Stimulated activated naive CD8-positive, alpha-beta T cell treated with anti-CD3 and anti-CD28 coated beads, Interleukin-15, Interleukin-2, amounts not matched to agents 100 U/mL and 50 U/mL, for 24 hours (primary cell): ENCODE data around the gene PILRA.
A peak's percentile ranks its signal among the peaks of the same experiment; 100 is the strongest.
"Not testable (repeated sequence)": the region's sequence is repeated elsewhere in the genome, so short reads cannot be mapped to it uniquely, and the experiment has no call there.

Experiments used
- ATAC-seq: fragments of 150-1000 bp; cut with Tn5 transposase; one replicate; pipeline ENCODE4 v1.10.0; 2021
- DNase-seq: peaks from one replicate; pipeline ENCODE4 v3.0.0; 2021

The PILRA gene

GRCh38 chr7:100358027-100358856 lies 15.0 kb upstream of the PILRA start, which contains the start of gene PILRB:
TSS of gene PILRB (plus strand) at chr7:100358117. CDS start at chr7:100358303, 186 bp downstream.
- ATAC-seq (no peak), DNase-seq (no peak)

GRCh38 chr7:100358857-100359212 lies 14.5 kb upstream of the PILRA start:
- ATAC-seq, result no peak
- DNase-seq, result no peak

GRCh38 chr7:100360135-100360854 lies 13.0 kb upstream of the PILRA start:
- ATAC-seq (no peak), DNase-seq (no peak)

GRCh38 chr7:100363098-100363497 lies 10.2 kb upstream of the PILRA start:
- no peak for ATAC-seq

GRCh38 chr7:100363797-100364196 lies 9.5 kb upstream of the PILRA start:
- DNase-seq, ATAC-seq: not testable (repeated sequence)

More at GRCh38 chr7:100363098-100363497, 10.2 kb upstream of the PILRA start:
- DNase-seq, result no peak

GRCh38 chr7:100364480-100364879 lies 8.8 kb upstream of the PILRA start:
- ATAC-seq, result no peak
- no peak for DNase-seq

- ATAC-seq, DNase-seq: not testable (repeated sequence)
Observed at GRCh38 chr7:100365998-100366367, 7.3 kb upstream of the PILRA start.

GRCh38 chr7:100366411-100367250 lies 6.7 kb upstream of the PILRA start:
- peak; percentile 55 for DNase-seq
- peak; percentile 25 for ATAC-seq

GRCh38 chr7:100367251-100367620 lies 6.1 kb upstream of the PILRA start:
- DNase-seq (no peak), ATAC-seq (no peak)

GRCh38 chr7:100367676-100368613 lies 5.3 kb upstream of the PILRA start:
- ATAC-seq, result no peak
- DNase-seq, result no peak

GRCh38 chr7:100369105-100369504 lies 4.2 kb upstream of the PILRA start:
- ATAC-seq (peak; percentile 12), DNase-seq (no peak)

GRCh38 chr7:100370303-100370702 lies 3.0 kb upstream of the PILRA start:
- DNase-seq (no peak), ATAC-seq (no peak)

- DNase-seq, result no peak
- no peak for ATAC-seq
Observed at GRCh38 chr7:100370746-100371145, 2.5 kb upstream of the PILRA start.

GRCh38 chr7:100371561-100372171 lies 1.6 kb upstream of the PILRA start:
- DNase-seq (no peak), ATAC-seq (no peak)

- ATAC-seq (peak; percentile 43), DNase-seq (peak; percentile 53)
Observed at GRCh38 chr7:100372256-100372655, 1.0 kb upstream of the PILRA start.

- no peak for ATAC-seq
Observed at GRCh38 chr7:100372694-100373093, 593 bp upstream of the PILRA start.

GRCh38 chr7:100373870-100374598 lies 747 bp downstream of the PILRA start:
- peak; percentile 44 for ATAC-seq
- not testable (repeated sequence) for DNase-seq

More at GRCh38 chr7:100372694-100373093, 593 bp upstream of the PILRA start:
- DNase-seq, result no peak

GRCh38 chr7:100374601-100375000 lies 1.3 kb downstream of the PILRA start:
- ATAC-seq (no peak), DNase-seq (no peak)

- DNase-seq (no peak), ATAC-seq (no peak)
Observed at GRCh38 chr7:100376066-100376465, 2.8 kb downstream of the PILRA start.

- no peak for DNase-seq
- no peak for ATAC-seq
Observed at GRCh38 chr7:100378114-100378755, 4.9 kb downstream of the PILRA start.
